ENCODE measurements around the gene MRPL48.

DNA sequence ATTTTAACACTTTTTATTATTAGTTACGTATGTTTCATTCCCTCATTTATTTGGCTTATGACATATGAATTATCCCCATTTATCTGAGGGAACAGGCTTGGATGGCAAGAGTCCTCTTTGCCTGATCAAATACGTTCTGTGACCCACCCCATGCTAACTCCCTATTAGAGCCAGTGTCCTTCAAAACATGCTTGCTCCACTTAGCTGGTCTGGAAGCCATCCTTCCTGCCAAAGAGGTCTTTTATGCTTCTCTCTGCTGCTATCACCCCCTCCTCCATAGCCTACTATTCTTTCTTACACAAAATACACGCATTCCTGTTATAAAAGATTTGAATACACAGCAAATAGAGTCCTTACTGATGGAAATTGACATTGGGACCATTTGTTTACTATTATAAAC is 82.6 kb downstream of the MRPL48 start:
- TF ChIP-seq POLR2AphosphoS5 (IDR thresholded peaks at IDR 0.05; ENCODE audit: low read depth, low read length) (no peak; the same call in 1 of the 2 replicates), JUND (IDR thresholded peaks at IDR 0.05) (no peak), SIN3A (IDR thresholded peaks at IDR 0.05; ENCODE audit: low read depth) (no peak)
- TF ChIP-seq, protein P1, sequence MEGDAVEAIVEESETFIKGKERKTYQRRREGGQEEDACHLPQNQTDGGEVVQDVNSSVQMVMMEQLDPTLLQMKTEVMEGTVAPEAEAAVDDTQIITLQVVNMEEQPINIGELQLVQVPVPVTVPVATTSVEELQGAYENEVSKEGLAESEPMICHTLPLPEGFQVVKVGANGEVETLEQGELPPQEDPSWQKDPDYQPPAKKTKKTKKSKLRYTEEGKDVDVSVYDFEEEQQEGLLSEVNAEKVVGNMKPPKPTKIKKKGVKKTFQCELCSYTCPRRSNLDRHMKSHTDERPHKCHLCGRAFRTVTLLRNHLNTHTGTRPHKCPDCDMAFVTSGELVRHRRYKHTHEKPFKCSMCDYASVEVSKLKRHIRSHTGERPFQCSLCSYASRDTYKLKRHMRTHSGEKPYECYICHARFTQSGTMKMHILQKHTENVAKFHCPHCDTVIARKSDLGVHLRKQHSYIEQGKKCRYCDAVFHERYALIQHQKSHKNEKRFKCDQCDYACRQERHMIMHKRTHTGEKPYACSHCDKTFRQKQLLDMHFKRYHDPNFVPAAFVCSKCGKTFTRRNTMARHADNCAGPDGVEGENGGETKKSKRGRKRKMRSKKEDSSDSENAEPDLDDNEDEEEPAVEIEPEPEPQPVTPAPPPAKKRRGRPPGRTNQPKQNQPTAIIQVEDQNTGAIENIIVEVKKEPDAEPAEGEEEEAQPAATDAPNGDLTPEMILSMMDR (IDR thresholded peaks at IDR 0.05 in 2 of 3, conservative IDR thresholded peaks at IDR 0.05 in 1 of 3; ENCODE audit: borderline replicate concordance in 1 of 3, insufficient read depth in 1 of 3, low read depth in 2 of 3, low read length in 2 of 3) = no peak
- TF ChIP-seq, protein P2, sequence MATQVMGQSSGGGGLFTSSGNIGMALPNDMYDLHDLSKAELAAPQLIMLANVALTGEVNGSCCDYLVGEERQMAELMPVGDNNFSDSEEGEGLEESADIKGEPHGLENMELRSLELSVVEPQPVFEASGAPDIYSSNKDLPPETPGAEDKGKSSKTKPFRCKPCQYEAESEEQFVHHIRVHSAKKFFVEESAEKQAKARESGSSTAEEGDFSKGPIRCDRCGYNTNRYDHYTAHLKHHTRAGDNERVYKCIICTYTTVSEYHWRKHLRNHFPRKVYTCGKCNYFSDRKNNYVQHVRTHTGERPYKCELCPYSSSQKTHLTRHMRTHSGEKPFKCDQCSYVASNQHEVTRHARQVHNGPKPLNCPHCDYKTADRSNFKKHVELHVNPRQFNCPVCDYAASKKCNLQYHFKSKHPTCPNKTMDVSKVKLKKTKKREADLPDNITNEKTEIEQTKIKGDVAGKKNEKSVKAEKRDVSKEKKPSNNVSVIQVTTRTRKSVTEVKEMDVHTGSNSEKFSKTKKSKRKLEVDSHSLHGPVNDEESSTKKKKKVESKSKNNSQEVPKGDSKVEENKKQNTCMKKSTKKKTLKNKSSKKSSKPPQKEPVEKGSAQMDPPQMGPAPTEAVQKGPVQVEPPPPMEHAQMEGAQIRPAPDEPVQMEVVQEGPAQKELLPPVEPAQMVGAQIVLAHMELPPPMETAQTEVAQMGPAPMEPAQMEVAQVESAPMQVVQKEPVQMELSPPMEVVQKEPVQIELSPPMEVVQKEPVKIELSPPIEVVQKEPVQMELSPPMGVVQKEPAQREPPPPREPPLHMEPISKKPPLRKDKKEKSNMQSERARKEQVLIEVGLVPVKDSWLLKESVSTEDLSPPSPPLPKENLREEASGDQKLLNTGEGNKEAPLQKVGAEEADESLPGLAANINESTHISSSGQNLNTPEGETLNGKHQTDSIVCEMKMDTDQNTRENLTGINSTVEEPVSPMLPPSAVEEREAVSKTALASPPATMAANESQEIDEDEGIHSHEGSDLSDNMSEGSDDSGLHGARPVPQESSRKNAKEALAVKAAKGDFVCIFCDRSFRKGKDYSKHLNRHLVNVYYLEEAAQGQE (IDR thresholded peaks at IDR 0.05; ENCODE audit: low read depth) = no peak
- TF ChIP-seq, protein P3, sequence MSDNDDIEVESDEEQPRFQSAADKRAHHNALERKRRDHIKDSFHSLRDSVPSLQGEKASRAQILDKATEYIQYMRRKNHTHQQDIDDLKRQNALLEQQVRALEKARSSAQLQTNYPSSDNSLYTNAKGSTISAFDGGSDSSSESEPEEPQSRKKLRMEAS (IDR thresholded peaks at IDR 0.05) = no peak
- TF ChIP-seq, protein P4, sequence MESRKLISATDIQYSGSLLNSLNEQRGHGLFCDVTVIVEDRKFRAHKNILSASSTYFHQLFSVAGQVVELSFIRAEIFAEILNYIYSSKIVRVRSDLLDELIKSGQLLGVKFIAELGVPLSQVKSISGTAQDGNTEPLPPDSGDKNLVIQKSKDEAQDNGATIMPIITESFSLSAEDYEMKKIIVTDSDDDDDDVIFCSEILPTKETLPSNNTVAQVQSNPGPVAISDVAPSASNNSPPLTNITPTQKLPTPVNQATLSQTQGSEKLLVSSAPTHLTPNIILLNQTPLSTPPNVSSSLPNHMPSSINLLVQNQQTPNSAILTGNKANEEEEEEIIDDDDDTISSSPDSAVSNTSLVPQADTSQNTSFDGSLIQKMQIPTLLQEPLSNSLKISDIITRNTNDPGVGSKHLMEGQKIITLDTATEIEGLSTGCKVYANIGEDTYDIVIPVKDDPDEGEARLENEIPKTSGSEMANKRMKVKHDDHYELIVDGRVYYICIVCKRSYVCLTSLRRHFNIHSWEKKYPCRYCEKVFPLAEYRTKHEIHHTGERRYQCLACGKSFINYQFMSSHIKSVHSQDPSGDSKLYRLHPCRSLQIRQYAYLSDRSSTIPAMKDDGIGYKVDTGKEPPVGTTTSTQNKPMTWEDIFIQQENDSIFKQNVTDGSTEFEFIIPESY (IDR thresholded peaks at IDR 0.05; ENCODE audit: extremely low read depth, insufficient replicate concordance, low read length) = no peak
